GM12801 (cell line): ENCODE measurements around the gene GRID2.

Experiments used
- TF ChIP-seq, protein P1 (sequence below): IDR thresholded peaks from one replicate; pipeline ENCODE4 v1.5.1; 2011; ENCODE audit warnings: control low read depth; ENCODE audit not compliant: insufficient read length; ENCODE audit errors: extremely low read depth

The GRID2 gene

GRCh38 chr4:92263010-92263409 lies 40.8 kb upstream of the GRID2 start:
- TF ChIP-seq, protein P1, sequence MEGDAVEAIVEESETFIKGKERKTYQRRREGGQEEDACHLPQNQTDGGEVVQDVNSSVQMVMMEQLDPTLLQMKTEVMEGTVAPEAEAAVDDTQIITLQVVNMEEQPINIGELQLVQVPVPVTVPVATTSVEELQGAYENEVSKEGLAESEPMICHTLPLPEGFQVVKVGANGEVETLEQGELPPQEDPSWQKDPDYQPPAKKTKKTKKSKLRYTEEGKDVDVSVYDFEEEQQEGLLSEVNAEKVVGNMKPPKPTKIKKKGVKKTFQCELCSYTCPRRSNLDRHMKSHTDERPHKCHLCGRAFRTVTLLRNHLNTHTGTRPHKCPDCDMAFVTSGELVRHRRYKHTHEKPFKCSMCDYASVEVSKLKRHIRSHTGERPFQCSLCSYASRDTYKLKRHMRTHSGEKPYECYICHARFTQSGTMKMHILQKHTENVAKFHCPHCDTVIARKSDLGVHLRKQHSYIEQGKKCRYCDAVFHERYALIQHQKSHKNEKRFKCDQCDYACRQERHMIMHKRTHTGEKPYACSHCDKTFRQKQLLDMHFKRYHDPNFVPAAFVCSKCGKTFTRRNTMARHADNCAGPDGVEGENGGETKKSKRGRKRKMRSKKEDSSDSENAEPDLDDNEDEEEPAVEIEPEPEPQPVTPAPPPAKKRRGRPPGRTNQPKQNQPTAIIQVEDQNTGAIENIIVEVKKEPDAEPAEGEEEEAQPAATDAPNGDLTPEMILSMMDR, result no peak

- TF ChIP-seq, protein P1, result no peak
Measured at GRCh38 chr4:92263575-92263974, 40.2 kb upstream of the GRID2 start.

DNA sequence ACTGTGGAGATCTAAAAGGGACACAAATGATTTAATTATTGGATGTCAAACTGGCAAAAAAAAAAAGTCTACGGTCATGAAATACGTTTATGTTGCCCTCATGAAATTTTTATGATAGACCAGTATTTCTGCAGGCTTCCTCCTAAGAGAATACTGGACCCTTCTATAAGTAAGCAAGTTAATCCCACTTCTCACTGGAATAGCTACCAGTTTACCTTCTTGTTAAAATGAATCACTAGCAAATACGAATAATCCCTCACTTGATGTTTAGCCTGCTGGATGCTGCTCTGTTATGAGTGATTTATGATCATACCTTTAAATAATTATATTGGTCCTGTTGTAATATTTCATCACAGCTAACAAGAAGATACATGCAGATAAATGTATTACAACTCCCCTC lies 39.6 kb upstream of the GRID2 start:
- TF ChIP-seq, protein P1, result no peak

GRCh38 chr4:92265021-92265420 lies 38.7 kb upstream of the GRID2 start:
- TF ChIP-seq, protein P1, result no peak

GRCh38 chr4:92265798-92266197 lies 38.0 kb upstream of the GRID2 start:
- TF ChIP-seq, protein P1, result no peak

- TF ChIP-seq, protein P1, result no peak
Measured at GRCh38 chr4:92266521-92266920, 37.2 kb upstream of the GRID2 start.

DNA sequence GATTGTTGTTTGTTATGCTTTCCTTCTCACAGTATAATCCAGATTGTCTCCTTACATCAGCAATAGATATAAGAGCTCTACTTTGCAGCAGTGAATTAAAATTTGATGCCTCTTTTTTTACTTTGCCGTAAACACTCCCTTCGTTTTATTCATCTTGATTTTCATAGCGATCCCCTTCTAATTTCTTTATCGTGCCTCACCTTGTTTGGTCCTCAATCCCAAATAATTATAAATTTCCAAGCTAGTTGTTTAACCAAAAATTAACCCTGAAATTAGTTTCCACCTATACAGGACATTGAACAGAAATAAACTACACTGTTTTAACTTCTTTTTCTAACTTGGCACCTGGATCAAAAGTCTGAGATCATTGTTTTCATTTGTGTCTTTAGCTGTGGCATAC lies 35.1 kb upstream of the GRID2 start:
- TF ChIP-seq, protein P1, result no peak

DNA sequence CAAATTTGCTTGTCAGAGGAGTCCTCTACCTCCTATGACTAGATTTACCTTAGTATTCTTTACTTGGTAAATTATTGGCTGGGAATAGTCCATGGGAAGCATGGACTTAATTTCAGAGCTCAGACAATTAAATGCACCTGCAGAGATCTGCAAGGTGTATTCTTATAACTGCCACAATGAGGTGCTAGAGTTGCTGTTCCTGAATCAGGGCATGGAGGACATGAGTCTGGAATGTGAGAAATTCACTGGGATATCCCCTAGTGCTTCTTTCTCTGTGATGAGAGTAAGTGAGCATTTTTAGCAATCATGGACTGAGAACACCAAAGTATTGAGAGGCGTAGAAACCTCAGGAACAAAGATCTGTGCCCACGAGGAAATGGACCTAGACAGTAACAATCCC lies 32.9 kb upstream of the GRID2 start:
- TF ChIP-seq, protein P1, result no peak
